A673 (cell line): ENCODE measurements around the gene PLA2G4B. TPM values are rescaled to one million over a fixed set of nuclear protein-coding genes. Genes with fewer than 3 reads are reported as not detected.

Experiments used
- BruUV-seq: library from RNA; stranded (reverse); fragments of 400-500 nt; replicated peaks from 2 replicates; lab custom pipeline; 2021; lab: Mats Ljungman, UMichigan
- CTCF ChIA-PET: fragments of 300-600 bp; sonication (Branson Sonifier 250); formaldehyde crosslinking; loops from one replicate; lab custom pipeline; 2022; ENCODE audit warnings: antibody characterized with exemption; lab: Charles Lee
- POLR2A ChIA-PET: fragments of 300-600 bp; sonication (Branson Sonifier 250); formaldehyde crosslinking; loops from one replicate; lab custom pipeline; 2022; ENCODE audit warnings: antibody characterized with exemption; ENCODE audit not compliant: low non-redundant PET; lab: Charles Lee
- DNase-seq: peaks from one replicate; pipeline ENCODE4 v3.0.0-alpha.2; 2015; ENCODE audit warnings: low spot score
- H3K27ac ChIP-seq: fragments of 200-600 bp; sonication (generic); 2 replicates; pipeline ENCODE4 v1.5.1; 2016; ENCODE audit warnings: mixed run types, low read depth, mild to moderate bottlenecking, mixed read lengths, antibody characterized with exemption, low read length; ENCODE audit not compliant: poor library complexity, severe bottlenecking
- H3K27me3 ChIP-seq: fragments of 200-600 bp; sonication (generic); replicated peaks from 2 replicates; pipeline ENCODE4 v1.6.1; 2017; ENCODE audit warnings: mixed run types, low read depth, mild to moderate bottlenecking, mixed read lengths, antibody characterized with exemption, low read length; ENCODE audit not compliant: insufficient read depth, poor library complexity
- H3K36me3 ChIP-seq: fragments of 200-600 bp; sonication (generic); 2 replicates; pipeline ENCODE4 v1.6.1; 2016; ENCODE audit warnings: mixed run types, mild to moderate bottlenecking, mixed read lengths, antibody characterized with exemption, low read length; ENCODE audit not compliant: insufficient read depth, poor library complexity, severe bottlenecking
- H3K4me1 ChIP-seq: fragments of 200-600 bp; sonication (generic); 2 replicates; pipeline ENCODE4 v1.6.1; 2017; ENCODE audit warnings: mixed run types, mild to moderate bottlenecking, mixed read lengths, antibody characterized with exemption, low read length; ENCODE audit not compliant: insufficient read depth, poor library complexity, severe bottlenecking
- H3K4me3 ChIP-seq: fragments of 200-600 bp; sonication (generic); 2 replicates; pipeline ENCODE4 v1.5.1; 2016; ENCODE audit warnings: low read depth, mixed run types, mild to moderate bottlenecking, mixed read lengths, low read length; ENCODE audit not compliant: poor library complexity, severe bottlenecking
- H3K9me3 ChIP-seq: fragments of 200-600 bp; sonication (generic); 2 replicates; pipeline ENCODE4 v1.6.1; 2016; ENCODE audit warnings: mixed run types, low read depth, mild to moderate bottlenecking, mixed read lengths, antibody characterized with exemption, low read length; ENCODE audit not compliant: poor library complexity, severe bottlenecking
- CTCF ChIP-seq: fragments of 300-800, 200-600 bp; sonication (generic); conservative IDR thresholded peaks from 2 replicates; pipeline ENCODE4 v1.5.1; 2017; ENCODE audit warnings: low read depth, mild to moderate bottlenecking, antibody characterized with exemption, low read length, moderate library complexity, mixed read lengths
- EZH2 ChIP-seq: fragments of 200-600 bp; sonication (generic); IDR thresholded peaks from 2 replicates; pipeline ENCODE4 v1.6.1; 2017; ENCODE audit warnings: borderline replicate concordance, low read depth, mild to moderate bottlenecking, mixed read lengths, antibody characterized with exemption, low read length; ENCODE audit not compliant: poor library complexity, severe bottlenecking
- intact Hi-C: fragments of 100-400 bp; cut with micrococcal nuclease; formaldehyde crosslinking; loops from one replicate; pipeline ENCODE4 v1.10.0; 2022; ENCODE audit not compliant: unreplicated experiment
- total RNA-seq: library from RNA; stranded (reverse); gene quantifications from 2 replicates; pipeline ENCODE4 v1.2.3, GENCODE V29; 2021

Gene PLA2G4B
- total RNA-seq, 1 experiment from 2014 or later = 7.4 TPM

GRCh38 chr15:41809121-41809520 is 29.5 kb upstream of the PLA2G4B start:
- H3K27ac ChIP-seq = no peak overlapping the region
- DNase-seq = no peak
- H3K4me3 ChIP-seq = no peak overlapping the region
- intact Hi-C loops = no loop called here
- ChIA-PET POLR2A (no interaction called here), CTCF (interaction anchor here (0.7 kb wide), 1 partner anchor 48 kb away, joined by 3 read pairs; no protein-coding TSS in a partner anchor)
- no peak for TF ChIP-seq EZH2
- no peak for TF ChIP-seq CTCF
- no peaks in the 10 kb centered on the region for H3K4me1 ChIP-seq
- no peaks in the 10 kb centered on the region for H3K36me3 ChIP-seq
- BruUV-seq = no TSS peak
- no peaks in the 10 kb centered on the region for H3K27me3 ChIP-seq
- no peaks in the 10 kb centered on the region for H3K9me3 ChIP-seq

- BruUV-seq = no TSS peak
- Histone ChIP-seq H3K27me3 (no peaks in the 10 kb centered on the region), H3K4me3 (no peak overlapping the region), H3K4me1 (no peaks in the 10 kb centered on the region), H3K36me3 (no peaks in the 10 kb centered on the region), H3K9me3 (no peaks in the 10 kb centered on the region), H3K27ac (no peak overlapping the region)
- ChIA-PET POLR2A (no interaction called here), CTCF (interaction anchor here (1.6 kb wide), 1 partner anchor 114 kb away, joined by 6 read pairs; no protein-coding TSS in a partner anchor)
- no peak for DNase-seq
- TF ChIP-seq EZH2 = no peak
- TF ChIP-seq CTCF = no peak
- intact Hi-C loops = loop anchor here (2.0 to 5.0 kb wide), 2 partner anchors 35 to 207 kb away; partner anchors contain the start of gene MAPKBP1
Observed at GRCh38 chr15:41809526-41810220, 29.0 kb upstream of the PLA2G4B start.

GRCh38 chr15:41810651-41811431 is 27.8 kb upstream of the PLA2G4B start:
- H3K36me3 ChIP-seq = no peaks in the 10 kb centered on the region
- DNase-seq = no peak
- ChIA-PET POLR2A (no interaction called here), CTCF (interaction anchor here (0.5 to 2.4 kb wide), 5 partner anchors 37 to 345 kb away, joined by 3 to 31 read pairs (median 6); partner anchors contain the start of gene MAPKBP1)
- H3K9me3 ChIP-seq = no peaks in the 10 kb centered on the region
- H3K27me3 ChIP-seq = no peaks in the 10 kb centered on the region
- no peak overlapping the region for H3K4me3 ChIP-seq
- TF ChIP-seq EZH2 = no peak
- no peak for TF ChIP-seq CTCF
- no TSS peak for BruUV-seq
- H3K4me1 ChIP-seq = no peaks in the 10 kb centered on the region
- intact Hi-C loops = loop anchor here (1.0 to 5.0 kb wide), 3 partner anchors 36 to 254 kb away; partner anchors contain the start of gene MAPKBP1
- no peak overlapping the region for H3K27ac ChIP-seq
